ENCODE results near the gene RBM20. TPM values are rescaled to one million over a fixed set of nuclear protein-coding genes. Genes with fewer than 3 reads are reported as not detected.

The RBM20 gene
- polyA plus RNA-seq, 1 experiment: 0.11 TPM

- no peak overlapping the region for H3K27ac ChIP-seq (ENCODE audit: low read depth, low read length)
- H3K9me3 ChIP-seq (ENCODE audit: control insufficient read depth, insufficient read depth, low read length): no peaks in the 10 kb centered on the region; the same call in 1 of the 2 replicates
- POLR2A ChIA-PET: no interaction called here
- TF ChIP-seq CTCF (IDR thresholded peaks at IDR 0.05; ENCODE audit: low read depth, low read length): no peak
- no peak for DNase-seq (ENCODE audit: low read depth, low spot score)
- CTCF ChIA-PET: interaction anchor here (1.4 kb wide), 1 partner anchor 204 kb away, joined by 8 read pairs; no protein-coding TSS in a partner anchor
- no peak overlapping the region for H3K4me3 ChIP-seq (ENCODE audit: low read depth, low read length)
- H3K27me3 ChIP-seq (ENCODE audit: control insufficient read depth, insufficient read depth, low read length): no peaks in the 10 kb centered on the region
Observed at GRCh38 chr10:110876788-110877187, 232.7 kb downstream of the RBM20 start.

- Histone ChIP-seq H3K9me3 (ENCODE audit: control insufficient read depth, insufficient read depth, low read length) (no peaks in the 10 kb centered on the region), H3K27ac (ENCODE audit: low read depth, low read length) (no peak overlapping the region), H3K27me3 (ENCODE audit: control insufficient read depth, insufficient read depth, low read length) (no peaks in the 10 kb centered on the region), H3K4me3 (ENCODE audit: low read depth, low read length) (no peak overlapping the region)
- POLR2A ChIA-PET: no interaction called here
- TF ChIP-seq CTCF (IDR thresholded peaks at IDR 0.05; ENCODE audit: low read depth, low read length): no peak
- CTCF ChIA-PET: interaction anchor here (0.9 to 1.5 kb wide), 3 partner anchors 14 to 269 kb away, joined by 4 to 5 read pairs (median 5); no protein-coding TSS in a partner anchor
- DNase-seq (ENCODE audit: low read depth, low spot score): no peak
Observed at GRCh38 chr10:110880012-110880411, 235.9 kb downstream of the RBM20 start.

- no peak overlapping the region for H3K27ac ChIP-seq (ENCODE audit: low read depth, low read length)
- no peaks in the 10 kb centered on the region for H3K9me3 ChIP-seq (ENCODE audit: control insufficient read depth, insufficient read depth, low read length)
- POLR2A ChIA-PET: no interaction called here
- no peak overlapping the region for H3K4me3 ChIP-seq (ENCODE audit: low read depth, low read length)
- no peak for TF ChIP-seq CTCF (IDR thresholded peaks at IDR 0.05; ENCODE audit: low read depth, low read length)
- H3K27me3 ChIP-seq (ENCODE audit: control insufficient read depth, insufficient read depth, low read length): no peaks in the 10 kb centered on the region
- CTCF ChIA-PET: interaction anchor here (1.4 kb wide), 1 partner anchor 208 kb away, joined by 5 read pairs; no protein-coding TSS in a partner anchor
- DNase-seq (ENCODE audit: low read depth, low spot score): no peak
Observed at GRCh38 chr10:110881247-110881646, 237.1 kb downstream of the RBM20 start.

GRCh38 chr10:110881905-110882304 is 237.8 kb downstream of the RBM20 start:
- CTCF ChIA-PET: interaction anchor here (1.5 to 1.7 kb wide), 2 partner anchors 12 to 135 kb away, joined by 5 to 10 read pairs; no protein-coding TSS in a partner anchor

More at GRCh38 chr10:110881905-110882304, 237.8 kb downstream of the RBM20 start:
- Histone ChIP-seq H3K9me3 (ENCODE audit: control insufficient read depth, insufficient read depth, low read length) (no peaks in the 10 kb centered on the region), H3K27ac (ENCODE audit: low read depth, low read length) (no peak overlapping the region), H3K27me3 (ENCODE audit: control insufficient read depth, insufficient read depth, low read length) (no peaks in the 10 kb centered on the region), H3K4me3 (ENCODE audit: low read depth, low read length) (no peak overlapping the region)
- no peak for DNase-seq (ENCODE audit: low read depth, low spot score)
- TF ChIP-seq CTCF (IDR thresholded peaks at IDR 0.05; ENCODE audit: low read depth, low read length): no peak
- POLR2A ChIA-PET: no interaction called here

All from AG04450 (cell line).